Nephron progenitor cell (in vitro differentiated cells): ENCODE data around the gene NPFFR1.
"Not testable (repeated sequence)": the region's sequence is repeated elsewhere in the genome, so short reads cannot be mapped to it uniquely, and the experiment has no call there.

Experiments used
- DNase-seq: peaks from one replicate; pipeline ENCODE4 v3.0.0; 2021
- H3K27ac Mint-ChIP-seq: 2 replicates; pipeline ENCODE4 v1.8.0; 2021; ENCODE audit warnings: mild to moderate bottlenecking, moderate library complexity, mixed read lengths
- H3K27me3 Mint-ChIP-seq: 2 replicates; pipeline ENCODE4 v1.8.0; 2021; ENCODE audit warnings: mild to moderate bottlenecking, low read depth, mixed read lengths; ENCODE audit not compliant: poor library complexity
- H3K36me3 Mint-ChIP-seq: 2 replicates; pipeline ENCODE4 v1.8.0; 2021; ENCODE audit warnings: low read depth, mixed read lengths
- H3K4me1 Mint-ChIP-seq: 2 replicates; pipeline ENCODE4 v1.8.0; 2021; ENCODE audit warnings: mixed read lengths
- H3K4me3 Mint-ChIP-seq: 2 replicates; pipeline ENCODE4 v1.8.0; 2021; ENCODE audit warnings: mild to moderate bottlenecking, moderate library complexity, mixed read lengths
- H3K9me3 Mint-ChIP-seq: 2 replicates; pipeline ENCODE4 v1.8.0; 2021; ENCODE audit warnings: mild to moderate bottlenecking, moderate library complexity, mixed read lengths
- TF ChIP-seq, protein P1 (sequence below): fragments of 200-600 bp; sonication (generic); IDR thresholded peaks from 2 replicates; pipeline ENCODE4 v1.5.0; 2021; ENCODE audit warnings: antibody characterized with exemption

NPFFR1 gene

DNA sequence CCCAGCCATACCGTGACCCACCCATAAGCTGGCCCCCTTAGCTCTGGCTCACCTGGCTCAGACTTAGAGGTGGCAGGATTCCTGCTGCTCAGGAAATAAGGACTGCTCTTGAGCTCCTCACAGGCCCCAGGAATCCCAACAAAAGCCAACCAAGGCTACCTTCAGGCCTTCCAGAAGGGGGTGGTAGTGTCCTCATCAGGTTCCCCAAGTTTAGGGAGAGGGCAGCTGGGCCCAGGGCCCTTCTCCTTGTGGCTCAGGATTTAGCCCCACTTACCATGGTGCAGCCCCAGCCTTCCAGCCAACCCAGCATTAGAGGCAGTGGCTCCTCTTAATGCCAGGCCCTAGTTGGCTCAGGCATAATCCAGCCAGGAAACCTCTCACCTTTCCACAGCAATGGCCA lies 23.5 kb downstream of the NPFFR1 start:
- Mint-ChIP-seq H3K27ac (no peak overlapping the region), H3K27me3 (peaks cover 28% of the 10 kb centered on the region), H3K4me1 (peaks cover 5% of the 10 kb centered on the region), H3K4me3 (no peak overlapping the region), H3K36me3 (no peaks in the 10 kb centered on the region), H3K9me3 (peaks cover 15% of the 10 kb centered on the region)
- TF ChIP-seq, protein P1, sequence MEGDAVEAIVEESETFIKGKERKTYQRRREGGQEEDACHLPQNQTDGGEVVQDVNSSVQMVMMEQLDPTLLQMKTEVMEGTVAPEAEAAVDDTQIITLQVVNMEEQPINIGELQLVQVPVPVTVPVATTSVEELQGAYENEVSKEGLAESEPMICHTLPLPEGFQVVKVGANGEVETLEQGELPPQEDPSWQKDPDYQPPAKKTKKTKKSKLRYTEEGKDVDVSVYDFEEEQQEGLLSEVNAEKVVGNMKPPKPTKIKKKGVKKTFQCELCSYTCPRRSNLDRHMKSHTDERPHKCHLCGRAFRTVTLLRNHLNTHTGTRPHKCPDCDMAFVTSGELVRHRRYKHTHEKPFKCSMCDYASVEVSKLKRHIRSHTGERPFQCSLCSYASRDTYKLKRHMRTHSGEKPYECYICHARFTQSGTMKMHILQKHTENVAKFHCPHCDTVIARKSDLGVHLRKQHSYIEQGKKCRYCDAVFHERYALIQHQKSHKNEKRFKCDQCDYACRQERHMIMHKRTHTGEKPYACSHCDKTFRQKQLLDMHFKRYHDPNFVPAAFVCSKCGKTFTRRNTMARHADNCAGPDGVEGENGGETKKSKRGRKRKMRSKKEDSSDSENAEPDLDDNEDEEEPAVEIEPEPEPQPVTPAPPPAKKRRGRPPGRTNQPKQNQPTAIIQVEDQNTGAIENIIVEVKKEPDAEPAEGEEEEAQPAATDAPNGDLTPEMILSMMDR: no peak
- no peak for DNase-seq

DNA sequence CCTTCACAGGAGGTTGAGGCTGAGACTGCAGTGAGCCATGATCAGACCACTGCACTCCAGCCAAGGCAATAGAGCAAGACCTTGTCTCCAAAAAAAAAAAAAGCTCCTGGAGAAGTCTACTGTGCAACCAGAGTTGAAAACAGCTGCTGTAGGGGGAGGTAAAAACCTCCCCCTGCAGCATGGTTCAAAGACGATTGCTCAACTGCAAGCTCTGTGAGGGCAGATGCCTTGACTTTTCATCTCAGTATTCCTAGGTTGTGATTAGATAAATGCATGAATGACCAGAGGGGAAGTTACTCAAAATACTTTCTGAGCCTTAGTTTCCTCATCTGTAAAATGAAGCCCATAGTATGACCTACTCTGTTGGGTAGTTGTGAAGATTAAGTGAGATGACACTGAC lies 25.6 kb downstream of the NPFFR1 start:
- no peak for DNase-seq
- H3K27ac Mint-ChIP-seq: no peak overlapping the region
- H3K4me1 Mint-ChIP-seq: peaks cover 14% of the 10 kb centered on the region
- no peaks in the 10 kb centered on the region for H3K36me3 Mint-ChIP-seq
- TF ChIP-seq, protein P1: no peak
- H3K4me3 Mint-ChIP-seq: no peak overlapping the region
- H3K27me3 Mint-ChIP-seq: peaks cover 20% of the 10 kb centered on the region
- peaks cover 15% of the 10 kb centered on the region for H3K9me3 Mint-ChIP-seq

DNA sequence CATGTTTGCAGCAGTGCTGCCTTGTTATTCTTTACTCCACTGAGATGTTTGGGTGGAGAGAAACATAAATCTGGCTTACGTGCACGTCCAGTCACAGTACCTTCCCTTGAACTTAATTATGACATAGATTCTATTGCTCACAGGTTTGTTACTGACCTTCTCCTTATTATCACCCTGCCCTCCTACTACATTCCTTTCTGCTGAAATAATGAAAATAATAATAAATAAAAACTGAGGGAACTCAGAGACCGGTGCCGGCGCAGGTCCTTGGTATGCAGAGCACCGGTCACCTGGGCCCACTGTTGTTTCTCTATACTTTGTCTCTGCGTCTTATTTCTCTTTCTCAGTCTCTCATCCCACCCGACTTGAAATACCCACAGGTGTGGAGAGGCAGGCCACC lies 26.0 kb downstream of the NPFFR1 start:
- H3K4me3 Mint-ChIP-seq, DNase-seq, H3K27ac Mint-ChIP-seq, H3K36me3 Mint-ChIP-seq: not testable (repeated sequence)
- Mint-ChIP-seq H3K9me3 (peaks cover 17% of the 10 kb centered on the region), H3K4me1 (peaks cover 14% of the 10 kb centered on the region), H3K27me3 (peaks cover 22% of the 10 kb centered on the region)

DNA sequence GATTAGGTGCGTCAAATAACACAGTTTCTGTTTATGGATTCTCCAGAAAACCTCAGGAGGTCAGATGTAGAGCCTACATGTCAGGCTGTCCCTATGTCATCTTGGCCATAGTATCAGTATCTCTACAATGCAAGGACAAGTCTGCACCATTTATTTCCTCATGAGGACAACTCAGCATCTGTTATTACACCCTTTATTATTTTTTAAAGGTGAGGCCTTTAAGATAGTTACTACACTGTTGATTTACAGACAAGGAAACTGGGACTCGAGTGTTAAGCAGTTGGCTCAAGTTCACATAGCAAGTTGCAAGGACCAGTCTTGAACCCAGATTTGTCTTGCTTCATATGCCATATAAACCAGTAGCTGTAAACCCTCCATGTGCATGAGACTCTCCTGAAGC lies 27.3 kb downstream of the NPFFR1 start:
- H3K4me3 Mint-ChIP-seq: no peak overlapping the region
- H3K4me1 Mint-ChIP-seq: peaks cover 14% of the 10 kb centered on the region
- TF ChIP-seq, protein P1: no peak
- peaks cover 20% of the 10 kb centered on the region for H3K9me3 Mint-ChIP-seq
- H3K27ac Mint-ChIP-seq: no peak overlapping the region
- no peak for DNase-seq
- no peaks in the 10 kb centered on the region for H3K36me3 Mint-ChIP-seq
- H3K27me3 Mint-ChIP-seq: peaks cover 30% of the 10 kb centered on the region

DNA sequence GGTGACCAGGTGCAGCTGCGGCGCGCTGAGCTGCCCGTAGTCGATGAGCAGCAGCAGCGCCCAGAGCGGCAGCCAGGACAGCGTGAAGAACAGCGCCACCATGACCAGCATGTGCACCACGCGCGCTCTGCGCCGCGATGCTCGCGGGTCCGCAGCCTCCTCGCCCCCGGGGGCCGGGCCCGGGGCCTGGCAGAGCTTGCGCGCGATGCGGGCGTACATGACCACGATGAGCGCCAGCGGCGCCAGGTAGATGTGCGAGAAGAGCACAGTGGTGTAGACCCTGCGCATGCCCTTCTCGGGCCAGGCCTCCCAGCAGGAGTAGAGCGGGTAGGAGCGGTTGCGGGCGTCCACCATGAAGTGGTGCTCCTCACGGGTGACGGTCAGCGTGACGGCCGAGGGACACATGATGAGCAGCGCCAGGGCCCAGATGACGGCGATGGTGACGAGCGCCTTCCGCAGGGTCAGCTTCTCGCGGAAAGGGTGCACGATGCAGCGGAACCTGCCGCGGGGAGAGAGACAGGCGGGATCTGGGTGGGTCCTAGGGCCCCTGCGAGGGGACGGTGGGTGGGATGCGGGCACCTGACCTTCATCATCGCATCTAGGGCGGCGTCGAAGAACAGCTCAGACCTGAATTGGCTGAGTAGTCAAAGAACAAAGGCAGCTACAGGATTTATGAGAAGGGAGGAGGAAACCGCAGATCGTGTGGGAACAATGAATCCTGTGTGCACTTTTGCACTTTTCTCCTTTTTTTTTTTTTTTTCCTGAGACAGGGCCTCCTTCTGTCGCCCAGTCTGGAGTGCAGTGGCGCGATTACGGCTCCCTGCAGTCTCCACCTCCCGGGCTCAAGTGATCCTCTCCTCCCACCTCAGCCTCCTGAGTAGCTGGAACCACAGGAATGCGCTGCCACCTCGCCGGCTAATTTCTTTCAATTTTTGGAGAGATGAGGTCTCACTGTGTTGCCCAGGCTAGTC lies 28.2 kb downstream of the NPFFR1 start:
- Mint-ChIP-seq H3K36me3 (no peaks in the 10 kb centered on the region), H3K27me3 (peaks cover 30% of the 10 kb centered on the region), H3K27ac (no peak overlapping the region), H3K9me3 (peaks cover 24% of the 10 kb centered on the region), H3K4me3 (no peak overlapping the region), H3K4me1 (peaks cover 14% of the 10 kb centered on the region)
- no peak for DNase-seq
- TF ChIP-seq, protein P1: no peak

DNA sequence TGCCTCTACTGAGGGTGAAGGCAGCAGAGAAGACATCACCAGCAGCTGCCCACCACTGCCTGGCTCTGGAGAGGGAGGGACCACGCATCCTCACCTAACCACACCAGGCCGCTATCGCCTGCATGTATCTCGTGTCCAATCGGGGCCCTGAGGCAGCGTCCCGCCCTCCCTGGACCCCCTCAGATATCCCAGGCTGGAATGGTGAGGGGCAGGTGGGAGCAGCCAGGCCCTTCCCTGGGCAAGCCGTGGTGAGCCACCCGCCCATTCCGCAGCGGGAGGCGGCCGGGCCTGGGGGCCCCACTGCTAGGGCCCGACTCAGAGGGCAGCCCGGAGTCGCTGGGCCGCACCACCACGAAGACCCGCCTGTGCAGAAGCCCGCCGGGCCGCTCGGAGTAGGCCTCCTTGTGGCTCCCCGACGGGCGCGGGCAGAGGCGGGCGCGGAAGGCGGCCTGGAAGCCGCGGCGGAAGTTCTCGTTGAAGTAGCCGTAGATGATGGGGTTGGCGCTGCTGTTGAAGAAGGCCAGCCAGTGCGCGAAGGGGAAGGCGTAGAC lies 29.0 kb downstream of the NPFFR1 start:
- Mint-ChIP-seq H3K36me3 (no peaks in the 10 kb centered on the region), H3K27me3 (peaks cover 28% of the 10 kb centered on the region), H3K9me3 (peaks cover 31% of the 10 kb centered on the region), H3K27ac (no peak overlapping the region), H3K4me3 (no peak overlapping the region), H3K4me1 (peaks cover 14% of the 10 kb centered on the region)
- no peak for DNase-seq
- TF ChIP-seq, protein P1: no peak
